Activated naive CD8-positive, alpha-beta T cell treated with anti-CD3 and anti-CD28 coated beads, Interleukin-2, amount 50 U/mL, for 16 hours (primary cell): Measurements from ENCODE around the gene OR1L8.

Experiments used
- DNase-seq: peaks from one replicate; pipeline ENCODE4 v3.0.0-alpha.2; 2020; ENCODE audit warnings: low read depth, low spot score

Gene OR1L8

DNA sequence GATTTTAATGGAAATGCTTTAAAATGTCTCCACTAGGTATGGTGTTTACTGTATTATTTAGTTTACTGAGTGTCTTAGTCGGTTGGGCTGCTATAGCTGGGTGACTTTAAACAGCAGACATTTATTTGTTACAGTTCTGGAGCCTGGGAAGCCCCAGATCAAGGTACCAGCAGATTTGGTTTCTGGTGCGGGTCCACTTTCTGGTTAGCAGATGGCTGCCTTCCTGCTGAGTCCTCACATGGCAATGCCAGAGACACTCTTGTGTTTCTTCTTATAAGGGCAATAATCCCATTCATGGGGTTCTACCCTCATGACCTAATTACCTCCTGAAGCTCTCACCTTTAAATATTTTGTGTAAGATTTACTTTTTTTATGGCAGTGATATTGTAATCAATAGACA lies 65.0 kb downstream of the OR1L8 start:
- DNase-seq = no peak
